Hepatocyte (in vitro differentiated cells): ENCODE results near the gene SIGLEC1. TPM values are rescaled to one million over a fixed set of nuclear protein-coding genes. Genes with fewer than 3 reads are reported as not detected.

Experiments
- DNase-seq: peaks from one replicate; pipeline ENCODE4 v3.0.0-alpha.2; 2016; ENCODE audit warnings: low spot score
- H2AFZ ChIP-seq: fragments of 200-600 bp; sonication (generic); 2 replicates; pipeline ENCODE4 v1.6.0; 2016; ENCODE audit warnings: antibody characterized with exemption, mild to moderate bottlenecking
- H3K27ac ChIP-seq: fragments of 200-600 bp; sonication (generic); 2 replicates; pipeline ENCODE4 v1.5.1; 2016; ENCODE audit warnings: mild to moderate bottlenecking
- H3K27me3 ChIP-seq: fragments of 200-600 bp; sonication (generic); 2 replicates; pipeline ENCODE4 v1.6.1; 2016
- H3K36me3 ChIP-seq: fragments of 200-600 bp; sonication (generic); replicated peaks from 2 replicates; pipeline ENCODE4 v1.5.1; 2016; ENCODE audit warnings: low read depth; ENCODE audit not compliant: insufficient read depth
- H3K4me1 ChIP-seq: fragments of 200-600 bp; sonication (generic); 2 replicates; pipeline ENCODE4 v1.5.1; 2016; ENCODE audit warnings: mild to moderate bottlenecking, moderate library complexity; ENCODE audit not compliant: insufficient read depth
- H3K4me2 ChIP-seq: fragments of 200-600 bp; sonication (generic); 2 replicates; pipeline ENCODE4 v1.6.0; 2016
- H3K4me3 ChIP-seq: fragments of 200-600 bp; sonication (generic); 2 replicates; pipeline ENCODE4 v1.5.1; 2016; ENCODE audit warnings: mild to moderate bottlenecking
- H3K79me2 ChIP-seq: fragments of 200-600 bp; sonication (generic); 2 replicates; pipeline ENCODE4 v1.6.0; 2017; ENCODE audit warnings: mild to moderate bottlenecking
- H3K9me2 ChIP-seq: fragments of 200-600 bp; sonication (generic); replicated peaks from 2 replicates; pipeline ENCODE4 v1.6.0; 2017; ENCODE audit warnings: mild to moderate bottlenecking; ENCODE audit not compliant: insufficient read depth
- H3K9me3 ChIP-seq: fragments of 200-600 bp; sonication (generic); 2 replicates; pipeline ENCODE4 v1.5.1; 2016; ENCODE audit warnings: low read depth, mild to moderate bottlenecking
- H4K20me1 ChIP-seq: fragments of 200-600 bp; sonication (generic); 2 replicates; pipeline ENCODE4 v1.6.0; 2016; ENCODE audit warnings: mild to moderate bottlenecking; ENCODE audit not compliant: insufficient read depth, poor library complexity, severe bottlenecking
- EZH2 ChIP-seq: fragments of 200-600 bp; sonication (generic); IDR thresholded peaks from 2 replicates; pipeline ENCODE4 v1.6.1; 2016; ENCODE audit warnings: antibody characterized with exemption, mild to moderate bottlenecking, borderline replicate concordance
- EZH2phosphoT487 ChIP-seq: fragments of 200-600 bp; sonication (generic); IDR thresholded peaks from one replicate; pipeline ENCODE4 v1.6.1; 2018; ENCODE audit warnings: antibody characterized with exemption, mild to moderate bottlenecking, low read depth, moderate library complexity; ENCODE audit not compliant: unreplicated experiment, severe bottlenecking
- WGBS: methylation state at CpG from one replicate; pipeline ENCODE4 v1.1.6; 2016; ENCODE audit warnings: low lambda C conversion rate; ENCODE audit errors: missing lambda C conversion rate; 5-methylcytosine and 5-hydroxymethylcytosine counted together
- polyA plus RNA-seq: library from polyadenylated mRNA; unstranded; fragments of >200 nt; fragmentation: Nextera tagmentation; extraction: Ambion mirVana; gene quantifications from 2 replicates; pipeline ENCODE4 v1.2.1, GENCODE V29; 2016
- total RNA-seq: library from RNA; depleted of rRNA; stranded (reverse); fragments of >200 nt; gene quantifications from 2 replicates; pipeline ENCODE4 v1.2.3, GENCODE V29; 2014
- TF ChIP-seq, protein P1 (sequence below): fragments of 200-600 bp; sonication (generic); IDR thresholded peaks from 2 replicates; pipeline ENCODE4 v1.5.1; 2016; ENCODE audit warnings: antibody characterized with exemption, mild to moderate bottlenecking; ENCODE audit not compliant: poor library complexity

Gene SIGLEC1
- total and polyA plus RNA-seq, 2 experiments from 2014 or later = 0.11 to 0.23 TPM

DNA sequence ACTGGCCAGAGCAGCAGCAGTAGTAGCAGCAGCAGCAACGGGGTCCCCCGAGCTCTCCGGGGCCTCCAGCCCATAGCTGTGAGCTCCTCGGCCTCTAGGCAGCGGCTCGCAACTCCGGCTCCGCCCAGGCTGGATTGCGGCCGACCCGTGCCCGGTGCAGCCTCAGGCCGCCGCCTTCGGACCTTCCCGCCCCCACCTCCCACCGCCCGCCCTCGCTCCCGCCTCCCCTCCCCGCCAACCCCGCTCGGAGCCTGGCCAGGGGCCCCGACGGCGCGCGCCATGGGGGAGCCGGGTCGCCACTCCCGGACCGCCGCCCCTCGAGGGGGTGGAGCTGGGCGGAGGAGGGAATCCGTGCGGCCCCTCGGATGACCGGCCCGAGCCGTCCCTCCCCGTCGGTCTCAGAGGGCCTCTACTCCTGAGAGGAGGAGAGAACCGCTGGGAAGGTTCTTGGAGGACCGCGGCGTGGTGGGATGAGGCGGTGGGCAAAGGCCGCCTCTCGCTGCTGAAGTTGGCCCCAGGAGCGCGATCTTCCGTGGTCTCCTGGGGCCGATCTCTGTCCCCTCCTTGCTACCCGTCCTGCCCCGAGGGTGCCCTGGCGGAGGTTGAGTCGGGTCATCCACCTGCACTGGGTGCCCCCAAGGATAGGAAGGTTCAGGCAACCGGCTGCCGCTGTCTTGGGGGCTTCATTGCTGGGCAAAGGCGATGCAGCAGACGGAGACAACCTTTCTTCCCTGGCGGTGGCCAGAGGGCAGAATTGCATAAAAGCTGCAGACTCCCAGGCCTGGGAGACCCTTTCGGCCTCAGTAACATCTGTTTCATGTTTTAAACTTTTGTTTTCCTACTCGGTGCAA is 30.2 kb downstream of the SIGLEC1 start, which contains the start of gene ADAM33:
Gene ADAM33 (minus strand): TSS at position 80 of the 851 bp plus-strand sequence. CDS start 6 bp downstream, at position 74.
- Histone ChIP-seq H3K36me3 (no peaks in the 10 kb centered on the region), H3K27me3 (peaks cover 16% of the 10 kb centered on the region), H3K4me3 (peak within 1 kb of the TSS; percentile 33), H3K4me1 (peaks cover 43% of the 10 kb centered on the region), H2AFZ (peak within 1 kb of the TSS; percentile 63), H3K9me2 (no peaks in the 10 kb centered on the region), H3K79me2 (no peaks in the 10 kb centered on the region), H3K27ac (peak within 1 kb of the TSS; percentile 55), H3K9me3 (no peaks in the 10 kb centered on the region), H4K20me1 (no peaks in the 10 kb centered on the region), H3K4me2 (peak within 1 kb of the TSS; percentile 90)
- TF ChIP-seq EZH2phosphoT487 = no peak
- TF ChIP-seq EZH2 = peak; percentile 80
- TF ChIP-seq, protein P1, sequence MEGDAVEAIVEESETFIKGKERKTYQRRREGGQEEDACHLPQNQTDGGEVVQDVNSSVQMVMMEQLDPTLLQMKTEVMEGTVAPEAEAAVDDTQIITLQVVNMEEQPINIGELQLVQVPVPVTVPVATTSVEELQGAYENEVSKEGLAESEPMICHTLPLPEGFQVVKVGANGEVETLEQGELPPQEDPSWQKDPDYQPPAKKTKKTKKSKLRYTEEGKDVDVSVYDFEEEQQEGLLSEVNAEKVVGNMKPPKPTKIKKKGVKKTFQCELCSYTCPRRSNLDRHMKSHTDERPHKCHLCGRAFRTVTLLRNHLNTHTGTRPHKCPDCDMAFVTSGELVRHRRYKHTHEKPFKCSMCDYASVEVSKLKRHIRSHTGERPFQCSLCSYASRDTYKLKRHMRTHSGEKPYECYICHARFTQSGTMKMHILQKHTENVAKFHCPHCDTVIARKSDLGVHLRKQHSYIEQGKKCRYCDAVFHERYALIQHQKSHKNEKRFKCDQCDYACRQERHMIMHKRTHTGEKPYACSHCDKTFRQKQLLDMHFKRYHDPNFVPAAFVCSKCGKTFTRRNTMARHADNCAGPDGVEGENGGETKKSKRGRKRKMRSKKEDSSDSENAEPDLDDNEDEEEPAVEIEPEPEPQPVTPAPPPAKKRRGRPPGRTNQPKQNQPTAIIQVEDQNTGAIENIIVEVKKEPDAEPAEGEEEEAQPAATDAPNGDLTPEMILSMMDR = no peak
- 14% methylated on average over 32 of the region's 65 CpGs for WGBS
- DNase-seq = peak; percentile 40

DNA sequence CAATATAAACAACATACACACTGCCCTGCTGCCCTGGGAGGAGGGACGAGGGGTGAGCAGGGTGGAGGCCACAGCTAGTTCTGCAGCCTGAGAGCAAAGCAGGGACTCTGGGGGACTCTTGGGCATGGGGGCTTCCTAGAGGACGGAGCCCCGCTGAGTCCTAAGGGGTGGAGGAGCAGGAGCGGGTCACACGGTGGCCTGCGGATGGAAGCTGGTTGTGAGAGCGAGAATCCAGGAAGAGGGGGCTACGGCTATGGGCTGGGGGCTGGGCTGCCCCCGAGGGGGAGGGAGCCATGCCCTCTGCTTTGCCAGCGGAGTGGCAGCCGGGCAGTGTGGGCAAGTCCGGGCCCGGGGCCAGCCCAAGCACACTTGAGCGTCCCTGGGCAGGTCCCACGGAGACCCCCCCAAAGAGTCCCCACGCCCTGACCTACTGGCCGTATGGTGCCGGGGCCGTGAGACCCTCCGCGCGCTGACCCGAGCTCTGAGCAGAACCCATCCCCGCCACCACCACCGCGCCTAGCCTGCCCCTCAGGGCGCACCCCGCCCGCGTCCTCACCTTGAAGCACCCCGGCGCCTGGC is 31.0 kb downstream of the SIGLEC1 start:
- peak overlapping the region; percentile 33 for H3K4me3 ChIP-seq
- no peak for DNase-seq
- no peaks in the 10 kb centered on the region for H4K20me1 ChIP-seq
- peak overlapping the region; percentile 46 for H3K27ac ChIP-seq
- H3K79me2 ChIP-seq = no peaks in the 10 kb centered on the region
- H3K36me3 ChIP-seq = no peaks in the 10 kb centered on the region
- H3K9me3 ChIP-seq = no peaks in the 10 kb centered on the region
- no peak for TF ChIP-seq EZH2
- TF ChIP-seq, protein P1 = no peak
- no peak for TF ChIP-seq EZH2phosphoT487
- H3K4me2 ChIP-seq = peak overlapping the region; percentile 90
- H3K4me1 ChIP-seq = peaks cover 45% of the 10 kb centered on the region
- WGBS = 19% methylated on average over 21 of the region's 32 CpGs
- H3K9me2 ChIP-seq = no peaks in the 10 kb centered on the region
- peaks cover 16% of the 10 kb centered on the region for H3K27me3 ChIP-seq
- peak overlapping the region; percentile 63 for H2AFZ ChIP-seq

DNA sequence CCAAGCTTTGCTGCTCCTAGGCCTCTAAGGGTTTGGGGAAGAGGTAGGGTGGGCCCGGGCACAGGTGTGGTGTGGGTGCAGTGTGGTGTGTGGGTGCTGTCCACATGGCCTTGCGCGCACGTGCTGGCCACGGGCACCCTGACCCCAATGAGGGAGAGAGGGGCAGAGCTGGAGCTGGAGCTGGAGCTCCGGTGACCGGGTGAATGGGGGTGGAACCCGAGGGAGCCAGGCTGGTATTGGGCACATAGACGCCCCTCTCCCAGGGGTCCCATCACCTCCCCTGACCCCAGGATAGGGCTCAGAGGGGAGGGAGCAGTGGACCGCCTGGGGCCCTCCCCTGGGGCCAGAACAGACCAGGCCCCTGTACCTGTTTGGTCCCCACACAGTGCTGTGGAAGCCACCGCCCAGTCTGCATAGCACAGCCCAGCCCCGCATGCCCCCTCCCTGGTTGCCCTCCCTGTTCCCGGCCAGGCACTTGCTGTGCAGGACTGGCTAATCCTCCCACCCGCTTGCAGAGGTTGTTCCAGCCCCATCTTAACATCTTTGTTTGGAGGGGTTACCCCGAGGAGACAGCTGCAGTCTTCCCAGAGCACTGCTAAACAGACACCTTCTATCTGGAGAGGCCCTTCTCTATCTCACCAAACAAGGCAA is 31.6 kb downstream of the SIGLEC1 start:
- H3K4me2 ChIP-seq = peak overlapping the region; percentile 90
- no peak overlapping the region for H2AFZ ChIP-seq
- no peak for TF ChIP-seq EZH2phosphoT487
- no peak for TF ChIP-seq EZH2
- TF ChIP-seq, protein P1 = no peak
- H3K4me1 ChIP-seq = peaks cover 45% of the 10 kb centered on the region
- H3K9me3 ChIP-seq = no peaks in the 10 kb centered on the region
- H3K9me2 ChIP-seq = no peaks in the 10 kb centered on the region
- H3K27ac ChIP-seq = peak overlapping the region; percentile 70
- H3K27me3 ChIP-seq = peaks cover 16% of the 10 kb centered on the region
- no peaks in the 10 kb centered on the region for H4K20me1 ChIP-seq
- H3K79me2 ChIP-seq = no peaks in the 10 kb centered on the region
- WGBS = 67% methylated on average over 13 of the region's 15 CpGs
- no peak for DNase-seq
- H3K36me3 ChIP-seq = no peaks in the 10 kb centered on the region
- no peak overlapping the region for H3K4me3 ChIP-seq
